ENCODE measurements around the gene CPNE5. TPM values are rescaled to one million over a fixed set of nuclear protein-coding genes. Genes with fewer than 3 reads are reported as not detected.

CPNE5 gene
- total RNA-seq, 1 donor from 2014 or later = 2.9 TPM

GRCh38 chr6:36776167-36776566 lies 63.1 kb downstream of the CPNE5 start:
- Mint-ChIP-seq H3K27me3 (ENCODE audit: unreplicated experiment) (peaks cover 11% of the 10 kb centered on the region), H3K4me3 (ENCODE audit: unreplicated experiment) (no peak overlapping the region), H3K4me1 (ENCODE audit: low read depth, unreplicated experiment) (peaks cover 43% of the 10 kb centered on the region), H3K9me3 (ENCODE audit: unreplicated experiment) (peaks cover 8% of the 10 kb centered on the region), H3K36me3 (ENCODE audit: unreplicated experiment) (no peaks in the 10 kb centered on the region), H3K27ac (ENCODE audit: unreplicated experiment) (no peak overlapping the region)
- no peak for DNase-seq
- no peak for TF ChIP-seq CTCF (IDR thresholded peaks at IDR 0.05; ENCODE audit: partially characterized antibody, unreplicated experiment)

- no peak overlapping the region for H3K4me3 Mint-ChIP-seq (ENCODE audit: unreplicated experiment)
- H3K36me3 Mint-ChIP-seq (ENCODE audit: unreplicated experiment) = no peaks in the 10 kb centered on the region
- DNase-seq = peak; percentile 48
- H3K9me3 Mint-ChIP-seq (ENCODE audit: unreplicated experiment) = peaks cover 8% of the 10 kb centered on the region
- peaks cover 48% of the 10 kb centered on the region for H3K4me1 Mint-ChIP-seq (ENCODE audit: low read depth, unreplicated experiment)
- peaks cover 9% of the 10 kb centered on the region for H3K27me3 Mint-ChIP-seq (ENCODE audit: unreplicated experiment)
- no peak for TF ChIP-seq CTCF (IDR thresholded peaks at IDR 0.05; ENCODE audit: partially characterized antibody, unreplicated experiment)
- H3K27ac Mint-ChIP-seq (ENCODE audit: unreplicated experiment) = peak overlapping the region; percentile 86
Measured at GRCh38 chr6:36774331-36774730, 64.9 kb downstream of the CPNE5 start.

DNA sequence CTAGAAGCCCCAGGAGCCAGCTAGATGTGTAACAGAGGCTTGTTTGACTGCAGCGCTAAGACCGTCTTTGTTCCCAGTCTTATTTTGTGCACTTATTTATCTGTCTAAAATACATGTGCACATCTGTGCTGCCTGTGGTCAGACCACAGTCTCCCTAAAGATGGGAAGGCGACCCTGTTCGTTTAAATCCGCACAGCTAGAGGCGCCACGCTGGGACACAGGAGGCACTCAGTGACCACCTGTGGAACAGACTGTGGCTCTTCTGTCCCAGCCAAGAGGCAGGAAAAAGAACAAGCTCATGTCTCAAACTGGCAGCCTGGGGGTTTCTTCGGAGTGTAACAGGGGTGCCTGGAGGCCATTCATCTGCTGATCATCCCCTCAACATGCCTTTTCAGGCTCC lies 66.8 kb downstream of the CPNE5 start:
- TF ChIP-seq CTCF (IDR thresholded peaks at IDR 0.05; ENCODE audit: partially characterized antibody, unreplicated experiment) = no peak
- Mint-ChIP-seq H3K36me3 (ENCODE audit: unreplicated experiment) (no peaks in the 10 kb centered on the region), H3K27me3 (ENCODE audit: unreplicated experiment) (peaks cover 11% of the 10 kb centered on the region), H3K27ac (ENCODE audit: unreplicated experiment) (no peak overlapping the region), H3K4me1 (ENCODE audit: low read depth, unreplicated experiment) (peaks cover 43% of the 10 kb centered on the region), H3K4me3 (ENCODE audit: unreplicated experiment) (no peak overlapping the region), H3K9me3 (ENCODE audit: unreplicated experiment) (peaks cover 8% of the 10 kb centered on the region)
- no peak for DNase-seq

DNA sequence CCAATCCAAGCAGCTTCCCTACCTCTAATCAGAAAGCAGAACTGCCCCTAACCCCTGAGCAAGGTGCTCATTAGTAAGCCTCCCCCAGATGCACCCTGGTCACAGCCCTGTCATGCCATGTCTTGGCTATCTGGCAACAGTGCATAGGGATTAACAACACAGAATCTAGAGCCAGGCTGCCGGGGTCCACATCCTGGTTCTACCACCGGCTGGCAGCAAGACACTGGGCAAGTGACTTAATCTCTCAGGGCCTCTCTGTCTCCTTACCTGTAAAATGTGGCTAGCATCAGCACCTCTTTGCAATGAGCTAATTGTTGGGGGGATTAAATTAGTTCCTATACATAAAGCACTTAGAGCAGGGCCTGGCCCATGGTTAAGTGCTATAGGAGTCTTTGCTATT lies 68.1 kb downstream of the CPNE5 start:
- Mint-ChIP-seq H3K36me3 (ENCODE audit: unreplicated experiment) (no peaks in the 10 kb centered on the region), H3K4me1 (ENCODE audit: low read depth, unreplicated experiment) (peaks cover 35% of the 10 kb centered on the region), H3K27me3 (ENCODE audit: unreplicated experiment) (peaks cover 8% of the 10 kb centered on the region), H3K9me3 (ENCODE audit: unreplicated experiment) (peaks cover 8% of the 10 kb centered on the region), H3K4me3 (ENCODE audit: unreplicated experiment) (no peak overlapping the region), H3K27ac (ENCODE audit: unreplicated experiment) (no peak overlapping the region)
- DNase-seq = no peak
- no peak for TF ChIP-seq CTCF (IDR thresholded peaks at IDR 0.05; ENCODE audit: partially characterized antibody, unreplicated experiment)

GRCh38 chr6:36769676-36770499 lies 69.4 kb downstream of the CPNE5 start:
- Mint-ChIP-seq H3K4me3 (ENCODE audit: unreplicated experiment) (no peak overlapping the region), H3K9me3 (ENCODE audit: unreplicated experiment) (peaks cover 7% of the 10 kb centered on the region), H3K4me1 (ENCODE audit: low read depth, unreplicated experiment) (peaks cover 31% of the 10 kb centered on the region), H3K27me3 (ENCODE audit: unreplicated experiment) (peaks cover 8% of the 10 kb centered on the region), H3K36me3 (ENCODE audit: unreplicated experiment) (no peaks in the 10 kb centered on the region), H3K27ac (ENCODE audit: unreplicated experiment) (no peak overlapping the region)
- no peak for DNase-seq
- TF ChIP-seq CTCF (IDR thresholded peaks at IDR 0.05; ENCODE audit: partially characterized antibody, unreplicated experiment) = no peak

Measured in glutamatergic neuron (in vitro differentiated cells).